HG03045 (cell line): ENCODE data around the gene MXRA7.
"Not testable (repeated sequence)": the region's sequence is repeated elsewhere in the genome, so short reads cannot be mapped to it uniquely, and the experiment has no call there.

Experiments used
- ATAC-seq: cut with Tn5 transposase; IDR thresholded peaks from one replicate; pipeline ENCODE4 v1.9.1; 2021; ENCODE audit warnings: mild to moderate bottlenecking, moderate library complexity; ENCODE audit not compliant: unreplicated experiment

MXRA7 gene

GRCh38 chr17:76716146-76716838 lies 5.5 kb upstream of the MXRA7 start:
- no peak for ATAC-seq

GRCh38 chr17:76715496-76715830 lies 4.7 kb upstream of the MXRA7 start:
- ATAC-seq, result no peak

GRCh38 chr17:76714822-76715495 lies 4.2 kb upstream of the MXRA7 start:
- no peak for ATAC-seq

- ATAC-seq, result no peak
Observed at GRCh38 chr17:76714336-76714735, 3.6 kb upstream of the MXRA7 start.

GRCh38 chr17:76713765-76714164 lies 3.0 kb upstream of the MXRA7 start:
- no peak for ATAC-seq

- not testable (repeated sequence) for ATAC-seq
Observed at GRCh38 chr17:76712321-76712720, 1.6 kb upstream of the MXRA7 start.

GRCh38 chr17:76709951-76710862 lies 558 bp downstream of the MXRA7 start:
- peak; percentile 10 for ATAC-seq

- no peak for ATAC-seq
Observed at GRCh38 chr17:76709077-76709950, 1.5 kb downstream of the MXRA7 start.

GRCh38 chr17:76707985-76708807 lies 2.6 kb downstream of the MXRA7 start:
- no peak for ATAC-seq

GRCh38 chr17:76706817-76707216 lies 3.9 kb downstream of the MXRA7 start:
- no peak for ATAC-seq

GRCh38 chr17:76704805-76705204 lies 6.0 kb downstream of the MXRA7 start:
- no peak for ATAC-seq

- no peak for ATAC-seq
Observed at GRCh38 chr17:76702941-76703637, 7.7 kb downstream of the MXRA7 start.

GRCh38 chr17:76702076-76702475 lies 8.7 kb downstream of the MXRA7 start:
- ATAC-seq, result no peak

GRCh38 chr17:76701471-76701967 lies 9.2 kb downstream of the MXRA7 start:
- no peak for ATAC-seq

- no peak for ATAC-seq
Observed at GRCh38 chr17:76700617-76701470, 9.9 kb downstream of the MXRA7 start.

GRCh38 chr17:76700270-76700616 lies 10.5 kb downstream of the MXRA7 start:
- ATAC-seq, result no peak

- not testable (repeated sequence) for ATAC-seq
Observed at GRCh38 chr17:76698466-76698977, 12.2 kb downstream of the MXRA7 start.
